Stomach (tissue), 9 donors: ENCODE data around the gene LUZP1. TPM values are rescaled to one million over a fixed set of nuclear protein-coding genes. Genes with fewer than 3 reads are reported as not detected.

ENCODE experiments used
- DNase-seq, 2 donors: peaks; one replicate each; pipeline versions ENCODE4 v3.0.0 to v3.0.0-alpha.2; 2013 to 2019
- H3K27ac ChIP-seq, 5 donors: fragments of 200-600 bp in 4 of 5; sonication (generic) in 4 of 5; one replicate each; pipeline ENCODE4 v1.5.1; 2013 to 2019; ENCODE audit warnings: mild to moderate bottlenecking in 1 of 5, moderate library complexity in 1 of 5
- H3K27me3 ChIP-seq, 3 donors: fragments of 200-600 bp; sonication (generic); one replicate each; pipeline ENCODE4 v1.5.1; 2017 to 2019; ENCODE audit warnings: mixed run types in 1 of 3
- H3K36me3 ChIP-seq, 4 donors: fragments of 200-600 bp; sonication (generic); 1 replicate in 3 of 4; 2 replicates in 1 of 4; pipeline ENCODE4 v1.5.1; 2016 to 2019
- H3K4me1 ChIP-seq, 4 donors: fragments of 200-600 bp; sonication (generic); one replicate each; pipeline ENCODE4 v1.5.1; 2016 to 2019
- H3K4me3 ChIP-seq, 4 donors: fragments of 200-600 bp; sonication (generic) in 3 of 4; one replicate each; pipeline ENCODE4 v1.5.1; 2016 to 2019; ENCODE audit warnings: mild to moderate bottlenecking in 1 of 4
- H3K9me3 ChIP-seq, 4 donors: fragments of 200-600 bp; sonication (generic); one replicate each; pipeline ENCODE4 v1.5.1; 2016 to 2019
- EP300 ChIP-seq: sonication (generic); formaldehyde crosslinking; IDR thresholded peaks from one replicate; pipeline ENCODE4 v1.6.1; 2017; ENCODE audit warnings: antibody characterized with exemption
- POLR2A ChIP-seq, 4 donors: fragments of 450-650 bp; IDR thresholded peaks; one replicate each; pipeline ENCODE4 v1.6.1; 2016; ENCODE audit warnings: antibody characterized with exemption in 4 of 4, control low read depth in 2 of 4, mild to moderate bottlenecking in 1 of 4, moderate library complexity in 1 of 4
- POLR2AphosphoS5 ChIP-seq, 3 donors: sonication (generic); formaldehyde crosslinking; IDR thresholded peaks; one replicate each; pipeline ENCODE4 v1.6.1; 2016; ENCODE audit warnings: antibody characterized with exemption in 3 of 3
- WGBS, 5 donors: extraction: QIAGEN DNeasy Blood & Tissue Kit in 3 of 5; methylation state at CpG; one replicate each; pipeline versions ENCODE4 v1.1.5 to v1.1.7; 2013 to 2018; 5-methylcytosine and 5-hydroxymethylcytosine counted together
- intact Hi-C: fragments of 100-400 bp; cut with DNase I; formaldehyde crosslinking; loops from one replicate; pipeline ENCODE4 v1.15.1; 2023; ENCODE audit warnings: low total_unique reads
- polyA plus RNA-seq, 3 donors: library from polyadenylated mRNA; stranded (reverse); fragments of 200-250 nt; gene quantifications; one replicate each; pipeline ENCODE4 v1.2.3, GENCODE V29; 2013
- total RNA-seq, 5 donors: library from RNA; depleted of rRNA; stranded (reverse); fragments of >200 nt; gene quantifications; one replicate each; pipeline versions ENCODE4 v1.1.0 to v1.2.3, GENCODE V29; 2014 to 2016
- TF ChIP-seq, protein P1 (sequence below), 7 experiments: fragments of 450-650 bp in 4 of 7; fragments of 200-600 bp in 3 of 7; sonication (generic) in 3 of 7; IDR thresholded peaks; one replicate each; pipeline ENCODE4 v1.5.1; 2016 to 2019; ENCODE audit warnings: antibody characterized with exemption in 7 of 7, control low read depth in 2 of 7, mild to moderate bottlenecking in 1 of 7
- donor health status: healthy with polysubstance abuse.
- donor health status: Bipolar disorder and iron deficiency.
- donor health status: healthy.

LUZP1 gene
- total and polyA plus RNA-seq, 8 donors, result 2.6 to 20.4 (median 13.4) TPM

DNA sequence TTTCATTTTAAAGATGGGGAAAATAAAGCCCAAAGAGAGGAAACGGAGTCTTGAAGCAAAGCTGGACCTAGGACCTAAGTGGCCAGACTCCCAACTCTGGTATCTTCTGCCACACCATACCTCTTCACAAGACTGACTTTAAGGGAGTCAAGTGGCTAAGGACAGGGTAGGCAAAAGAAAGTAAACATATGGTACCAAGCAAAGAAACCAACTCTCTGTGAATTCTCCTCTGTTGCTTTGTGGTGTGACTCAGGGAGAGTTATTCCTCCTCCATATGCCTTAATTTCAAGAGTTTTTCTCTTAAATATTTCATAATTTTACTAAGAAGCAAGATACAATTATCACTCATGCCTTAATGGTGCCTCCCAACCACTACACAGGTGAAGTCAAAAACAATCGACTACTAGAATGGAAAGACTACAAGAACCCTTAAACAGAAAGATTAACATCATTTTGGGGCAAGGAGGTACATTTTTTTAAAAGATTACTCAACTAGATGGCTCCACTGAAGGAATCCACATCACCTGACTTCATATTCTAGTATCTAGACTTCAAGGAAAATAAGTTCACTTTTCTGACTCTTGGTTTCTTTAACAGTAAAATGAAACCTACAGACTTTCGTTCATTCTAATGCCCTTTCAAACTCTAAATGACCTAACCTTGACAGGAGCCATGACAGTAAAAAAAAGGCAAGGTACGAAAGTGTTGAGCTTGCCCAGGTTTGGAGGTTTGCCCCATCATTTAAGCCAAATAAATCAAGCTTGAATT lies 44.2 kb downstream of the LUZP1 start:
- Histone ChIP-seq H3K36me3 (no peaks in the 10 kb centered on the region), H3K27me3 (no peaks in the 10 kb centered on the region), H3K27ac (no peak overlapping the region), H3K4me1 (peaks cover 13 to 59% (median 37%) of the 10 kb centered on the region in 4 donors), H3K9me3 (no peaks in the 10 kb centered on the region), H3K4me3 (no peak overlapping the region)
- DNase-seq, result no peak
- intact Hi-C loops, result no loop called here
- TF ChIP-seq EP300 (no peak), POLR2AphosphoS5 (IDR thresholded peaks at IDR 0.05) (no peak), POLR2A (IDR thresholded peaks at IDR 0.05) (no peak)
- TF ChIP-seq, protein P1, sequence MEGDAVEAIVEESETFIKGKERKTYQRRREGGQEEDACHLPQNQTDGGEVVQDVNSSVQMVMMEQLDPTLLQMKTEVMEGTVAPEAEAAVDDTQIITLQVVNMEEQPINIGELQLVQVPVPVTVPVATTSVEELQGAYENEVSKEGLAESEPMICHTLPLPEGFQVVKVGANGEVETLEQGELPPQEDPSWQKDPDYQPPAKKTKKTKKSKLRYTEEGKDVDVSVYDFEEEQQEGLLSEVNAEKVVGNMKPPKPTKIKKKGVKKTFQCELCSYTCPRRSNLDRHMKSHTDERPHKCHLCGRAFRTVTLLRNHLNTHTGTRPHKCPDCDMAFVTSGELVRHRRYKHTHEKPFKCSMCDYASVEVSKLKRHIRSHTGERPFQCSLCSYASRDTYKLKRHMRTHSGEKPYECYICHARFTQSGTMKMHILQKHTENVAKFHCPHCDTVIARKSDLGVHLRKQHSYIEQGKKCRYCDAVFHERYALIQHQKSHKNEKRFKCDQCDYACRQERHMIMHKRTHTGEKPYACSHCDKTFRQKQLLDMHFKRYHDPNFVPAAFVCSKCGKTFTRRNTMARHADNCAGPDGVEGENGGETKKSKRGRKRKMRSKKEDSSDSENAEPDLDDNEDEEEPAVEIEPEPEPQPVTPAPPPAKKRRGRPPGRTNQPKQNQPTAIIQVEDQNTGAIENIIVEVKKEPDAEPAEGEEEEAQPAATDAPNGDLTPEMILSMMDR (IDR thresholded peaks at IDR 0.05), result no peak
- WGBS, 5 donors, result 89 to 95% (median 92%) methylated on average over 4 of the region's 4 CpGs

DNA sequence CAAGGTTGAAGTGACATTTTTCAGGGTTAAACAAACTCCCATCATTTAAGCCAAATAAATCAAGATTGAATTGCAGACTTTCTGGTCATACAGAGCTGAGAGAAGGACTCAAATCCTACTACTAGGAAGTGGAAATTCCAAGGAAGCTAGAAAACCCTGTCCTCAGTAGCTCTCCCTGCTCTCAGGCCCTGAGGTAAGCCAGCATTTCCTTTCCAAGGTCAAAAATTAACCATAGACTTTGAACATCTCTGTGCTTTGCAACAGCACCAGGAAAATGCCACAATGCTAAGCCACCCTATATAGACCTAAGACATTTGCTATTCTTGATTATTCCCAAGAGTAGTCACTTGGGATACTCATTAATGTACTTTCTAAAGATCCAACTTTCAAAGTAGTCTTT lies 45.1 kb downstream of the LUZP1 start:
- Histone ChIP-seq H3K36me3 (no peaks in the 10 kb centered on the region), H3K9me3 (no peaks in the 10 kb centered on the region), H3K27ac (no peak overlapping the region), H3K4me1 (peaks cover 13 to 64% (median 40%) of the 10 kb centered on the region in 4 donors), H3K27me3 (no peaks in the 10 kb centered on the region), H3K4me3 (no peak overlapping the region)
- no peak for DNase-seq
- TF ChIP-seq POLR2AphosphoS5 (IDR thresholded peaks at IDR 0.05), result no peak
- no peak for TF ChIP-seq POLR2A (IDR thresholded peaks at IDR 0.05)
- TF ChIP-seq, protein P1 (IDR thresholded peaks at IDR 0.05), result no peak
- TF ChIP-seq EP300, result no peak
- intact Hi-C loops, result no loop called here

DNA sequence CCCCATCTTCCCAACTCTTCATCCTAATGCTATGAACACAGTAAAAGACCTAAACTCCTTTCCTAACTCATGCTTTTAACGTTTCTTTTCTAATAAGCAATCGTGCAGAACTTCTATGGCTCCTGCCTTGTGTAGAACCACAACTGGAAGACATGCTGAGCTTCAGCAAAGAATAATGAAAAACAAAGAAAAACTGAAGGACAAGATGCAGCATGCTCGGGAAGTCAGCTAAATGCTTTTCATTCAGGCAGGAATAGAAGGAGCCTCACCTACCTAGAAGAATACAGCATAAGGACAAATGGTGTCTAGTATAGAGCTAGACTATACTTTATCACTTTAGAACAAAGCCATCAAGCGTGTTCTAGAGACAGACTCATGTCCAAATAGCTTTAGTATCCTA lies 45.9 kb downstream of the LUZP1 start:
- Histone ChIP-seq H3K4me1 (peaks cover 13 to 68% (median 41%) of the 10 kb centered on the region in 4 donors), H3K9me3 (no peaks in the 10 kb centered on the region), H3K27ac (peak overlapping the region in 1 of 5 donors; percentile 22), H3K4me3 (no peak overlapping the region), H3K36me3 (no peaks in the 10 kb centered on the region), H3K27me3 (no peaks in the 10 kb centered on the region)
- WGBS, 5 donors, result 49 to 63% (median 56%) methylated on average over 4 of the region's 4 CpGs
- intact Hi-C loops, result no loop called here
- TF ChIP-seq, protein P1 (IDR thresholded peaks at IDR 0.05), result no peak
- TF ChIP-seq POLR2AphosphoS5 (IDR thresholded peaks at IDR 0.05) (no peak), EP300 (no peak), POLR2A (IDR thresholded peaks at IDR 0.05) (no peak)
- no peak for DNase-seq

DNA sequence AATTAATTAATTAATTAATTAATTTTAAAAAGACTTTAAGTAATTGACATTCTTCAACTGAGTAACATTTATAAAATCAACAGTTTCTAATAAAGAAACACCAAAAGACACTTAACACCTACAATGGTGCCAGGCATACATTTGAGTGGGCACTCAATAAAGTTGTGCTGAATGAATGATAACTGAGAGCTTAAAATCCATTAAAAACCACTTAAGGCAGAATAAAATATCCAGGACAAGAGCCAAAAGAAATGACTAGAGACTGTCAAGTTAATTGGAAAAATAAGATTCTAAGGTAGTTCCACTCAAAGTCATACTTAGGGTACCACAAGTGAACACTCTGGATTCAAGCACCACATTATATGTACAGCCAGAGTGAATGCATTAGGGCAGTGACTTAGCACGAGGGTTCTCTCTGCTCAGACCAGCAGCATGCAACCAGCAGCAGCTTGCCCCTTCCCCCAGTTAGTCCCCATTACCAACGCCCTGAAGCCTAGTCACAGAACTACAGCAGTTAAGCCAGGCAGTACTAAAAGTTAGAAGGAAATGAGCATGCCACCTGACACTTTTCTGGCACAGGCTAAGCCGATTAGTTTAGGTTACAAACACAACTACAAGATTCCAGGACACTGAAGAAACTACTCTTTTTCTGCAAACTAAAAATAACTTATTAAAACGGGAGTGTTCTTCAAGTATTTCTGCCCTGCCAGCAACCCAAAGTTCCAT lies 46.5 kb downstream of the LUZP1 start:
- intact Hi-C loops, result no loop called here
- Histone ChIP-seq H3K4me1 (peaks cover 13 to 72% (median 44%) of the 10 kb centered on the region in 4 donors), H3K36me3 (no peaks in the 10 kb centered on the region), H3K4me3 (no peak overlapping the region), H3K27me3 (no peaks in the 10 kb centered on the region), H3K9me3 (no peaks in the 10 kb centered on the region), H3K27ac (peak overlapping the region in 3 of 5 donors; percentile 18 to 36 (median 22))
- peak in 1 of 2 donors; percentile 82 for DNase-seq
- WGBS, 5 donors, result 10 to 18% (median 18%) methylated on average over 4 of the region's 4 CpGs
- TF ChIP-seq EP300, result no peak
- TF ChIP-seq, protein P1 (IDR thresholded peaks at IDR 0.05), result no peak
- TF ChIP-seq POLR2AphosphoS5 (IDR thresholded peaks at IDR 0.05), result no peak
- TF ChIP-seq POLR2A (IDR thresholded peaks at IDR 0.05), result no peak
